Activated CD4-positive, CD25-positive, alpha-beta regulatory T cell treated with anti-CD3 and anti-CD28 coated beads, Interleukin-2, amount 50 U/mL, for 24 hours (primary cell): ENCODE results near the gene ZGRF1.
A peak's percentile ranks its signal among the peaks of the same experiment; 100 is the strongest.
"Not testable (repeated sequence)": the region's sequence is repeated elsewhere in the genome, so short reads cannot be mapped to it uniquely, and the experiment has no call there.

Experiments
- ATAC-seq, 2 donors: fragments of 150-1000 bp; cut with Tn5 transposase; one replicate each; pipeline ENCODE4 v1.10.0; 2021; ENCODE audit warnings: mild to moderate bottlenecking in 1 of 2, moderate library complexity in 1 of 2

Gene ZGRF1

GRCh38 chr4:112636688-112637551, at the start of gene ZGRF1, which contains the start of gene LARP7:
ZGRF1 (minus strand) TSS chr4:112636909; CDS start chr4:112633176, 3,733 bp downstream.
LARP7 (plus strand) TSS chr4:112637143; CDS start chr4:112644670, 7,527 bp downstream.
- peak; percentile 94 to 96 for ATAC-seq

GRCh38 chr4:112680996-112681395, 44.3 kb upstream of the ZGRF1 start:
- ATAC-seq: no peak

- no peak for ATAC-seq
Observed at GRCh38 chr4:112677519-112678091, 40.9 kb upstream of the ZGRF1 start.

- no peak for ATAC-seq
Observed at GRCh38 chr4:112674376-112674775, 37.7 kb upstream of the ZGRF1 start.

- no peak for ATAC-seq
Observed at GRCh38 chr4:112673686-112674085, 37.0 kb upstream of the ZGRF1 start.

- ATAC-seq: no peak
Observed at GRCh38 chr4:112673076-112673475, 36.4 kb upstream of the ZGRF1 start.

GRCh38 chr4:112668131-112668530, 31.4 kb upstream of the ZGRF1 start:
- ATAC-seq: no peak

GRCh38 chr4:112664611-112665010, 27.9 kb upstream of the ZGRF1 start:
- ATAC-seq: no peak

GRCh38 chr4:112656115-112656514, 19.4 kb upstream of the ZGRF1 start:
- ATAC-seq: not testable (repeated sequence)

GRCh38 chr4:112655270-112655669, 18.6 kb upstream of the ZGRF1 start:
- ATAC-seq: no peak

- ATAC-seq: no peak
Observed at GRCh38 chr4:112652216-112652615, 15.5 kb upstream of the ZGRF1 start.

GRCh38 chr4:112651641-112652040, 14.9 kb upstream of the ZGRF1 start:
- no peak for ATAC-seq

- ATAC-seq: no peak
Observed at GRCh38 chr4:112650332-112650731, 13.6 kb upstream of the ZGRF1 start.

- no peak for ATAC-seq
Observed at GRCh38 chr4:112649055-112649408, 12.3 kb upstream of the ZGRF1 start.

GRCh38 chr4:112648263-112649054, 11.8 kb upstream of the ZGRF1 start:
- ATAC-seq: no peak

GRCh38 chr4:112647785-112648184, 11.1 kb upstream of the ZGRF1 start:
- ATAC-seq: no peak

- no peak for ATAC-seq
Observed at GRCh38 chr4:112646632-112647537, 10.2 kb upstream of the ZGRF1 start.

- no peak for ATAC-seq
Observed at GRCh38 chr4:112645541-112646329, 9.0 kb upstream of the ZGRF1 start.

- ATAC-seq: not testable (repeated sequence)
Observed at GRCh38 chr4:112644595-112645535, 8.2 kb upstream of the ZGRF1 start.

GRCh38 chr4:112642526-112642925, 5.8 kb upstream of the ZGRF1 start:
- ATAC-seq: no peak
